Uterus (tissue), 2 donors: ENCODE data around the gene SCN8A.

Experiments
- POLR2A ChIP-seq, 2 donors: fragments of 450-650 bp; IDR thresholded peaks; one replicate each; pipeline ENCODE4 v1.6.1; 2016; ENCODE audit warnings: antibody characterized with exemption in 2 of 2, mild to moderate bottlenecking in 1 of 2, moderate library complexity in 1 of 2
- TF ChIP-seq, protein P1 (sequence below), 4 experiments: fragments of 200-600 bp in 2 of 4; fragments of 450-650 bp in 2 of 4; sonication (generic) in 2 of 4; IDR thresholded peaks; one replicate each; pipeline ENCODE4 v1.5.1; 2016 to 2019; ENCODE audit warnings: antibody characterized with exemption in 4 of 4, mild to moderate bottlenecking in 2 of 4, moderate library complexity in 1 of 4

GRCh38 chr12:51820526-51821439 is 229.8 kb downstream of the SCN8A start:
- TF ChIP-seq, protein P1, sequence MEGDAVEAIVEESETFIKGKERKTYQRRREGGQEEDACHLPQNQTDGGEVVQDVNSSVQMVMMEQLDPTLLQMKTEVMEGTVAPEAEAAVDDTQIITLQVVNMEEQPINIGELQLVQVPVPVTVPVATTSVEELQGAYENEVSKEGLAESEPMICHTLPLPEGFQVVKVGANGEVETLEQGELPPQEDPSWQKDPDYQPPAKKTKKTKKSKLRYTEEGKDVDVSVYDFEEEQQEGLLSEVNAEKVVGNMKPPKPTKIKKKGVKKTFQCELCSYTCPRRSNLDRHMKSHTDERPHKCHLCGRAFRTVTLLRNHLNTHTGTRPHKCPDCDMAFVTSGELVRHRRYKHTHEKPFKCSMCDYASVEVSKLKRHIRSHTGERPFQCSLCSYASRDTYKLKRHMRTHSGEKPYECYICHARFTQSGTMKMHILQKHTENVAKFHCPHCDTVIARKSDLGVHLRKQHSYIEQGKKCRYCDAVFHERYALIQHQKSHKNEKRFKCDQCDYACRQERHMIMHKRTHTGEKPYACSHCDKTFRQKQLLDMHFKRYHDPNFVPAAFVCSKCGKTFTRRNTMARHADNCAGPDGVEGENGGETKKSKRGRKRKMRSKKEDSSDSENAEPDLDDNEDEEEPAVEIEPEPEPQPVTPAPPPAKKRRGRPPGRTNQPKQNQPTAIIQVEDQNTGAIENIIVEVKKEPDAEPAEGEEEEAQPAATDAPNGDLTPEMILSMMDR (IDR thresholded peaks at IDR 0.05) = peak in 3 of 4 experiments; percentile 34 to 60 (median 42)
- TF ChIP-seq POLR2A (IDR thresholded peaks at IDR 0.05) = peak in 1 of 2 donors; percentile 66
